ENCODE results near the gene TASP1. TPM values are rescaled to one million over a fixed set of nuclear protein-coding genes. Genes with fewer than 3 reads are reported as not detected.
"Not testable (repeated sequence)": the region's sequence is repeated elsewhere in the genome, so short reads cannot be mapped to it uniquely, and the experiment has no call there.

Gene TASP1
- total RNA-seq, 6 experiments from 2014 or later: 5.2 to 6.4 (median 6.0) TPM

- Mint-ChIP-seq H3K9me3 (no peaks in the 10 kb centered on the region), H3K36me3 (ENCODE audit: low read depth) (no peaks in the 10 kb centered on the region), H3K27ac (no peak overlapping the region), H3K4me1 (ENCODE audit: low read depth) (peaks cover 8% of the 10 kb centered on the region), H3K27me3 (ENCODE audit: insufficient read depth) (peaks cover 28% of the 10 kb centered on the region), H3K4me3 (no peak overlapping the region)
- no peak for DNase-seq
- TF ChIP-seq, protein P1, sequence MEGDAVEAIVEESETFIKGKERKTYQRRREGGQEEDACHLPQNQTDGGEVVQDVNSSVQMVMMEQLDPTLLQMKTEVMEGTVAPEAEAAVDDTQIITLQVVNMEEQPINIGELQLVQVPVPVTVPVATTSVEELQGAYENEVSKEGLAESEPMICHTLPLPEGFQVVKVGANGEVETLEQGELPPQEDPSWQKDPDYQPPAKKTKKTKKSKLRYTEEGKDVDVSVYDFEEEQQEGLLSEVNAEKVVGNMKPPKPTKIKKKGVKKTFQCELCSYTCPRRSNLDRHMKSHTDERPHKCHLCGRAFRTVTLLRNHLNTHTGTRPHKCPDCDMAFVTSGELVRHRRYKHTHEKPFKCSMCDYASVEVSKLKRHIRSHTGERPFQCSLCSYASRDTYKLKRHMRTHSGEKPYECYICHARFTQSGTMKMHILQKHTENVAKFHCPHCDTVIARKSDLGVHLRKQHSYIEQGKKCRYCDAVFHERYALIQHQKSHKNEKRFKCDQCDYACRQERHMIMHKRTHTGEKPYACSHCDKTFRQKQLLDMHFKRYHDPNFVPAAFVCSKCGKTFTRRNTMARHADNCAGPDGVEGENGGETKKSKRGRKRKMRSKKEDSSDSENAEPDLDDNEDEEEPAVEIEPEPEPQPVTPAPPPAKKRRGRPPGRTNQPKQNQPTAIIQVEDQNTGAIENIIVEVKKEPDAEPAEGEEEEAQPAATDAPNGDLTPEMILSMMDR (IDR thresholded peaks at IDR 0.05): no peak
Measured at GRCh38 chr20:13648291-13649228, 9.8 kb upstream of the TASP1 start.

DNA sequence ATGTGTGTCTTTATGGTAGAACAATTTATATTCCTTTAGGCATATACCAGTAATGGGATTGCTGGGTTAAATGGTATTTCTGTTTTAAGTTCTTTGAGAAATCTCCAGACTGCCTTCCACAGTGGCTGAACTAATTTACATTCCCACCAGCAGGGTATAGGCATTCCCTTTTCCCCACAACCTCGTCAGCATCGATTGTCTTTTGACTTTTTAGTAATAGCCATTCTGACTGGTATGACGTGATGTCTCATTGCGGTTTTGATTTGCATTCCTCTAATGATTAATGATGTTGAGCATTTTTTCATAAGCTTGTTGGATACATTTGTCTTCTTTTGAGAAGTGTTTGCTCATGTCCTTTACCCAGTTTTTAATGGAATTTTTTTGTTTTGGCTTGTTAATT lies 5.3 kb upstream of the TASP1 start:
- Mint-ChIP-seq H3K36me3 (ENCODE audit: low read depth) (no peaks in the 10 kb centered on the region), H3K4me1 (ENCODE audit: low read depth) (peaks cover 3% of the 10 kb centered on the region; the same call in 1 of the 2 replicates), H3K27ac (no peak overlapping the region), H3K9me3 (no peaks in the 10 kb centered on the region), H3K27me3 (ENCODE audit: insufficient read depth) (peaks cover 14% of the 10 kb centered on the region), H3K4me3 (no peak overlapping the region)
- TF ChIP-seq, protein P1 (IDR thresholded peaks at IDR 0.05): peak; percentile 40
- DNase-seq: no peak

- Mint-ChIP-seq H3K9me3 (no peaks in the 10 kb centered on the region), H3K36me3 (ENCODE audit: low read depth) (no peaks in the 10 kb centered on the region), H3K27ac (peak overlapping the region; percentile 94), H3K4me1 (ENCODE audit: low read depth) (peaks cover 25% of the 10 kb centered on the region), H3K27me3 (ENCODE audit: insufficient read depth) (peaks cover 10% of the 10 kb centered on the region), H3K4me3 (peak overlapping the region; percentile 97)
- DNase-seq: no peak
- TF ChIP-seq, protein P1 (IDR thresholded peaks at IDR 0.05): no peak
Measured at GRCh38 chr20:13639150-13639497, 392 bp upstream of the TASP1 start.

DNA sequence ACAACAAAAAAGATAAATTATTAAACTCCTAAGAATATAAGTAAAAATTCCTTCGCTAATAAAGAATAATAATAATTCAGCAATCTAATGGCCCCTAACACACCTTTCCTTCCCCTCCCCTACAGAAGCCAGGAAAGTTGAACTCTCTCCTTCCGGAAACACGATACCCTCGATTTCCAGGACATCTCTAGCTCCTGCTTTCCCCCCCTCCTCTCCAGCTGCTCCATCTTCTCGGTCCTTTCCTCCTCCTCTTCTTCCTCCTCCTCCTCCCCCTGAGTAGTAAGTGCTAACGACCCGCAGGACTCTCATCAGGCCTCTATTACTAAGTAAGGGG lies 603 bp downstream of the TASP1 start:
- Mint-ChIP-seq H3K4me3 (peak overlapping the region; percentile 97), H3K27ac (peak overlapping the region; percentile 94), H3K36me3 (ENCODE audit: low read depth) (no peaks in the 10 kb centered on the region), H3K27me3 (ENCODE audit: insufficient read depth) (peaks cover 10% of the 10 kb centered on the region), H3K4me1 (ENCODE audit: low read depth) (peaks cover 25% of the 10 kb centered on the region), H3K9me3 (no peaks in the 10 kb centered on the region)
- DNase-seq: no peak
- TF ChIP-seq, protein P1 (IDR thresholded peaks at IDR 0.05): no peak

DNA sequence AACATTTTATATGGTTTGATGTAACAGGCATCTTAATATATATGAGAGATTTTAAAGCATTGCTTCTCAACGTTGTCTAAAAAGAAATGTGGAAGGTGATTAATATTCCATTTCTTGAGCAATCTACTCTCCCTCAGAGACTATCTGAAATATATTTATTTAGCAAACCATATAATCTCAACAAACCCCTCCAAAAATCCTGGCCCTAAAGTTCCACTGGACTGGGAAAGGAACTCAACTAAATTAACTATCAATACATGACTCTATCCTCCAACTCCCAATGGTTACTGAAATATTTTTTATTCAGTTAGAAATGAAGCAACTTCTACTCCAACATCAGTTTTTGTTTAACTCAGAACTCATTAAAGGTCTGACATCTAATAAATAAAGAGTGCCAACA lies 6.3 kb downstream of the TASP1 start:
- TF ChIP-seq, protein P1 (IDR thresholded peaks at IDR 0.05): no peak
- H3K4me1 Mint-ChIP-seq (ENCODE audit: low read depth): peaks cover 17% of the 10 kb centered on the region
- H3K4me3 Mint-ChIP-seq: no peak overlapping the region
- no peaks in the 10 kb centered on the region for H3K27me3 Mint-ChIP-seq (ENCODE audit: insufficient read depth)
- no peak for DNase-seq
- no peaks in the 10 kb centered on the region for H3K9me3 Mint-ChIP-seq
- no peak overlapping the region for H3K27ac Mint-ChIP-seq
- no peaks in the 10 kb centered on the region for H3K36me3 Mint-ChIP-seq (ENCODE audit: low read depth)

GRCh38 chr20:13627525-13627924 lies 11.2 kb downstream of the TASP1 start:
- not testable (repeated sequence) for H3K4me3 Mint-ChIP-seq; H3K9me3 Mint-ChIP-seq; H3K36me3 Mint-ChIP-seq (ENCODE audit: low read depth); H3K27me3 Mint-ChIP-seq (ENCODE audit: insufficient read depth)
- Mint-ChIP-seq H3K27ac (peak overlapping the region; percentile 27), H3K4me1 (ENCODE audit: low read depth) (peaks cover 14% of the 10 kb centered on the region)
- peak; percentile 36 for DNase-seq
